ENCODE data around the gene PMEL.

PMEL gene

DNA sequence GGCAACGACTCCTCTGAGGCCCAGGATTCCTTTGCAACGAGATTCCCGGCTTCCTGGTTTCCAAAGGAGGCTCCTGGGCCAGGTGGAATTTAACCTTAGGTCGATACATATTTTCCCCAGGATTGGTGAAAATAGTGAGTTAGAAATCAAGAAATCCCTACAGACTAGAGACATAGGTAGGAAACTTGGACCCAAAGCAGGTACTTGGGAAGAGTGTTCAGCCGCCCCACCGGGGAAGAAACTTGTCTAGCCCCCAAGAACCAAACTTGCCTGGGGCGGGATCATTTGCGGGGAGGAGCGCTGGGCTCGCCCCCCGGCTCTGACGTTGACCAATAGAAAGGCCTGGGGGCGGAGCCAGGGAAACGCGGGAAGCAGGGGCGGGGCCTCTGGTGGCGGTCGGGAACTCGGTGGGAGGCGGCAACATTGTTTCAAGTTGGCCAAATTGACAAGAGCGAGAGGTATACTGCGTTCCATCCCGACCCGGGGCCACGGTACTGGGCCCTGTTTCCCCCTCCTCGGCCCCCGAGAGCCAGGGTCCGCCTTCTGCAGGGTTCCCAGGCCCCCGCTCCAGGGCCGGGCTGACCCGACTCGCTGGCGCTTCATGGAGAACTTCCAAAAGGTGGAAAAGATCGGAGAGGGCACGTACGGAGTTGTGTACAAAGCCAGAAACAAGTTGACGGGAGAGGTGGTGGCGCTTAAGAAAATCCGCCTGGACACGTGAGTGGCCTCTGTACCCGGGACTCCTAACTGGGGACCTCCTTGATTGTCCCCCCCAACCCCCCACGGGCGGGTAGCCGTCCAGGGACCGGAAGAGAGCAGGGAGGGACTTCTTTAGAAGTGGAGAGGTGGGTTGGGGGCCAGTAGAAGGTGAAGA is 803 bp upstream of the PMEL start, which contains the start of gene CDK2:
Gene CDK2, plus strand, starts transcription at position 423 of the 874 bp plus-strand sequence. Its CDS starts 179 bp downstream, at position 602.
- Histone ChIP-seq H4K12ac (ENCODE audit: low read depth, low read length) (peak within 1 kb of the TSS; percentile 47), H2BK120ac (ENCODE audit: insufficient read depth, low read length, poor library complexity) (peak within 1 kb of the TSS; percentile 76), H2BK5ac (ENCODE audit: low read depth, low read length, poor library complexity) (peak within 1 kb of the TSS; percentile 90), H3K9ac (ENCODE audit: low read length) (peak within 1 kb of the TSS; percentile 87), H3K36me3 (ENCODE audit: control insufficient read depth in 1 of 2, insufficient read depth in 2 of 2, low read length in 2 of 2) (peaks cover 17 to 23% of the 10 kb centered on the region in 2 experiments), H2AK5ac (ENCODE audit: low read length) (peak within 1 kb of the TSS; percentile 73), H3K27me3 (ENCODE audit: insufficient read depth, low read length) (no peaks in the 10 kb centered on the region), H3K9me3 (ENCODE audit: insufficient read depth, low read depth, low read length) (no peaks in the 10 kb centered on the region), H3K4ac (ENCODE audit: low read depth, low read length) (peak within 1 kb of the TSS; percentile 93), H3K4me3 (ENCODE audit: low read depth, low read length) (peak within 1 kb of the TSS; percentile 89), H3K14ac (ENCODE audit: low read length) (peak within 1 kb of the TSS; percentile 82), H4K91ac (ENCODE audit: low read depth, low read length) (peak within 1 kb of the TSS; percentile 92), H3K23ac (ENCODE audit: low read length) (no peak within 1 kb of the TSS), H3K79me1 (ENCODE audit: low read length) (peaks cover 17% of the 10 kb centered on the region), H3K27ac (ENCODE audit: low read depth, low read length) (peak within 1 kb of the TSS; percentile 88), H2BK12ac (ENCODE audit: low read length) (peak within 1 kb of the TSS; percentile 43), H3K4me2 (ENCODE audit: low read length) (peak within 1 kb of the TSS; percentile 89), H3K18ac (ENCODE audit: low read length) (peak within 1 kb of the TSS; percentile 83), H2AFZ (ENCODE audit: insufficient read depth, low read length, poor library complexity) (peak within 1 kb of the TSS; percentile 82), H4K8ac (ENCODE audit: low read depth, low read length) (peak within 1 kb of the TSS; percentile 76), H3K79me2 (ENCODE audit: control insufficient read depth, insufficient read depth, low read length, poor library complexity) (peaks cover 18% of the 10 kb centered on the region), H3K4me1 (ENCODE audit: control insufficient read depth in 1 of 2, insufficient read depth in 2 of 2, low read length in 2 of 2) (peaks cover 20 to 27% of the 10 kb centered on the region in 2 experiments)
- WGBS (ENCODE audit: extremely low coverage, insufficient coverage, insufficient read length) = no CpG with 5 or more reads among the region's 45 CpGs
- DNase-seq = peak; percentile 84 to 94

DNA sequence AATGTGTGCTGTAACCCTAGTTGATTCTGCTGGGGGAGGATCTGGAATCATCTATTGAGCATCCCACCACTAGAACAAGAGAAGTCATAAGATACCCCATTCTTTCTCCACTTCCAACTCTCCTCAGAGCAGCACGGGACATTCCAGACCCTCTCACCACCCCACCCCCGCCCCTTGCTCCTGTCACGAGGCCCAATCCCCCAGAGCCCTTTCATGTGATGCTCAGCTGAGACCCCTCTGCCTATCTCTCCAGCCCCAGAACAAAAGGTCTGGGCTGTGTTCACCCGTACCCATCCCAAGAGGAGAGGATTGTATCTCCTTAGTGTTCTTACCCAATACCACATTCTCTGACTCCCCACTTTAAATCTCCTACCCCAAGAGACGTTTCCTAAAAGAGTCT is 602 bp downstream of the PMEL start:
- H3K4ac ChIP-seq (ENCODE audit: low read depth, low read length) = no peak overlapping the region
- WGBS (ENCODE audit: extremely low coverage, insufficient coverage, insufficient read length) = no CpG with 5 or more reads among the region's 5 CpGs
- no peak overlapping the region for H3K27ac ChIP-seq (ENCODE audit: low read depth, low read length)
- H3K18ac ChIP-seq (ENCODE audit: low read length) = no peak overlapping the region
- H2AK5ac ChIP-seq (ENCODE audit: low read length) = peak overlapping the region; percentile 22
- no peak overlapping the region for H2BK120ac ChIP-seq (ENCODE audit: insufficient read depth, low read length, poor library complexity)
- peaks cover 17% of the 10 kb centered on the region for H3K79me1 ChIP-seq (ENCODE audit: low read length)
- no peak overlapping the region for H2AFZ ChIP-seq (ENCODE audit: insufficient read depth, low read length, poor library complexity)
- H3K36me3 ChIP-seq (ENCODE audit: control insufficient read depth in 1 of 2, insufficient read depth in 2 of 2, low read length in 2 of 2) = peaks cover 5 to 10% of the 10 kb centered on the region in 2 experiments
- H3K4me2 ChIP-seq (ENCODE audit: low read length) = no peak overlapping the region
- peaks cover 9 to 18% of the 10 kb centered on the region in 2 experiments for H3K4me1 ChIP-seq (ENCODE audit: control insufficient read depth in 1 of 2, insufficient read depth in 2 of 2, low read length in 2 of 2)
- H3K79me2 ChIP-seq (ENCODE audit: control insufficient read depth, insufficient read depth, low read length, poor library complexity) = peaks cover 18% of the 10 kb centered on the region
- no peak overlapping the region for H4K12ac ChIP-seq (ENCODE audit: low read depth, low read length)
- no peaks in the 10 kb centered on the region for H3K27me3 ChIP-seq (ENCODE audit: insufficient read depth, low read length)
- peak overlapping the region; percentile 66 for H4K91ac ChIP-seq (ENCODE audit: low read depth, low read length)
- H3K14ac ChIP-seq (ENCODE audit: low read length) = no peak overlapping the region
- H2BK5ac ChIP-seq (ENCODE audit: low read depth, low read length, poor library complexity) = no peak overlapping the region
- no peak overlapping the region for H3K9ac ChIP-seq (ENCODE audit: low read length)
- DNase-seq = no peak
- peak overlapping the region; percentile 43 for H2BK12ac ChIP-seq (ENCODE audit: low read length)
- no peaks in the 10 kb centered on the region for H3K9me3 ChIP-seq (ENCODE audit: insufficient read depth, low read depth, low read length)
- no peak overlapping the region for H3K4me3 ChIP-seq (ENCODE audit: low read depth, low read length)
- H4K8ac ChIP-seq (ENCODE audit: low read depth, low read length) = no peak overlapping the region
- H3K23ac ChIP-seq (ENCODE audit: low read length) = no peak overlapping the region

DNA sequence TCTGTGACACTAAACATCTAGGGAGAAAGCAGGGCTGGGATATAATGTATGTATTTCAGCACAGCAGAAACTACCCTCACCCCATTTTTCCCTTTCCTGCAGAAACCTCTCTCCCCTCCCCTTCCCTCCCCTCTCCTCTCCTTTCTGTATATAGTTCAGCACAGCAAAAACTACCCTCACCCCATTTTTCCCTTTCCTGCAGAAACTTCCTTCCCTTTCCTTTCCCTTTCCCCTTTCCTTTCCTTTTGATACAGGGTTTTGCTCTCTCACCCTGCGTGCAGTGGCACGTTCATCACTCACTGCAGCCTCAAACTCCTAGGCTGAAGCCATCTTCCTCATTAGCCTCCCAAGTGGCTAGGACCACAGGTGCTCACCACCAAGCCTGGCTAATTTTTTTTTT is 2.1 kb downstream of the PMEL start:
- no CpG with 5 or more reads among the region's 2 CpGs for WGBS (ENCODE audit: extremely low coverage, insufficient coverage, insufficient read length)

DNA sequence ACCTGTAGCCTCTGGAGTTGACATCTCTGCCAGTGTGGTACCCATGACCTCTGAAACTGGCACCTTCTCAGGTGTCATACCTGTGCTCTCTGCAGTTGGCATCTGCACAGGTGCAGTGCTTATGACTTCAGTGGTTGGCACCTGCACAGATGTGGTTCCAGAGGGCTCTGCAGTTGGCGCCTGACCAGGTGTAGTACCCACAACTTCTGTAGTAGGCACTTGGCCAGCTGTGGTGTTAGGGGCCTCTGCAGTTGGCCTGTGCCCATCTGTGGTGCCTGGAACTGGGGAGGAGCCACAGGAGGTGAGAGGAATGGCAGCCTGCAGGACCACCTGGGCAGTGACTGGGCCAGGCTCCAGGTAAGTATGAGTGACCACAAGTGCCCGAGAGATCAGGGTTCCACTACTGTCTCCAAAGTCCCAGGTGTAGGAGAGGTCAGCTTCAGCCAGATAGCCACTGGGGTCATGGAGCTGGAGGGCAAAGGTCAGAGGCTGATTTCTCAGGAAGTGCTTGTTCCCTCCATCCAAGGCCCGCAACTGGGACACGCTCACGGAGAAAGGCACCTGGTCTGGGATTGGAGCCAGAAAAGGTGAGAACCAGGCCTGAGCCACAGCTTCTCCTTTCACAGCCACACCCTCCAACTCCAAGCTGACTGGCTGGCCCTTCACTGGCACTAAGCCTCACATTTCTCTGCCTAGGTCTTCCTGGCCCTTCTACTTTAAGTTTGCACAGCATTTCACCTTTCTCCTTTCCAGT is 8.6 kb downstream of the PMEL start:
- peak overlapping the region; percentile 57 for H3K27ac ChIP-seq (ENCODE audit: low read depth, low read length)

More for the DNA sequence above, 2.1 kb downstream of the PMEL start:
- Histone ChIP-seq H3K27ac (ENCODE audit: low read depth, low read length) (no peak overlapping the region), H3K18ac (ENCODE audit: low read length) (no peak overlapping the region), H2BK12ac (ENCODE audit: low read length) (no peak overlapping the region), H3K4me3 (ENCODE audit: low read depth, low read length) (no peak overlapping the region), H2AFZ (ENCODE audit: insufficient read depth, low read length, poor library complexity) (no peak overlapping the region), H4K8ac (ENCODE audit: low read depth, low read length) (no peak overlapping the region), H2BK120ac (ENCODE audit: insufficient read depth, low read length, poor library complexity) (no peak overlapping the region), H3K79me1 (ENCODE audit: low read length) (peaks cover 17% of the 10 kb centered on the region), H3K36me3 (ENCODE audit: control insufficient read depth in 1 of 2, insufficient read depth in 2 of 2, low read length in 2 of 2) (peaks cover 2 to 3% of the 10 kb centered on the region in 2 experiments), H3K9ac (ENCODE audit: low read length) (no peak overlapping the region), H2BK5ac (ENCODE audit: low read depth, low read length, poor library complexity) (no peak overlapping the region), H3K23ac (ENCODE audit: low read length) (no peak overlapping the region), H3K27me3 (ENCODE audit: insufficient read depth, low read length) (no peaks in the 10 kb centered on the region), H2AK5ac (ENCODE audit: low read length) (peak overlapping the region; percentile 80), H3K14ac (ENCODE audit: low read length) (no peak overlapping the region), H4K91ac (ENCODE audit: low read depth, low read length) (no peak overlapping the region), H3K4me1 (ENCODE audit: control insufficient read depth in 1 of 2, insufficient read depth in 2 of 2, low read length in 2 of 2) (peaks cover 9 to 20% of the 10 kb centered on the region in 2 experiments), H3K79me2 (ENCODE audit: control insufficient read depth, insufficient read depth, low read length, poor library complexity) (peaks cover 16% of the 10 kb centered on the region), H3K4me2 (ENCODE audit: low read length) (no peak overlapping the region), H3K9me3 (ENCODE audit: insufficient read depth, low read depth, low read length) (no peaks in the 10 kb centered on the region), H4K12ac (ENCODE audit: low read depth, low read length) (no peak overlapping the region), H3K4ac (ENCODE audit: low read depth, low read length) (no peak overlapping the region)
- DNase-seq = no peak

More for the DNA sequence above, 8.6 kb downstream of the PMEL start:
- Histone ChIP-seq H3K4me3 (ENCODE audit: low read depth, low read length) (no peak overlapping the region), H4K12ac (ENCODE audit: low read depth, low read length) (no peak overlapping the region), H3K4me1 (ENCODE audit: control insufficient read depth in 1 of 2, insufficient read depth in 2 of 2, low read length in 2 of 2) (peaks cover 28 to 29% of the 10 kb centered on the region in 2 experiments), H3K9ac (ENCODE audit: low read length) (no peak overlapping the region), H4K8ac (ENCODE audit: low read depth, low read length) (peak overlapping the region; percentile 41), H4K91ac (ENCODE audit: low read depth, low read length) (peak overlapping the region; percentile 78), H3K4me2 (ENCODE audit: low read length) (no peak overlapping the region), H3K27me3 (ENCODE audit: insufficient read depth, low read length) (no peaks in the 10 kb centered on the region), H3K18ac (ENCODE audit: low read length) (peak overlapping the region; percentile 38), H3K79me1 (ENCODE audit: low read length) (peaks cover 23% of the 10 kb centered on the region), H3K79me2 (ENCODE audit: control insufficient read depth, insufficient read depth, low read length, poor library complexity) (peaks cover 3% of the 10 kb centered on the region), H3K36me3 (ENCODE audit: control insufficient read depth in 1 of 2, insufficient read depth in 2 of 2, low read length in 2 of 2) (peaks cover 11 to 17% of the 10 kb centered on the region in 2 experiments), H2BK5ac (ENCODE audit: low read depth, low read length, poor library complexity) (peak overlapping the region; percentile 54), H3K9me3 (ENCODE audit: insufficient read depth, low read depth, low read length) (no peaks in the 10 kb centered on the region), H3K23ac (ENCODE audit: low read length) (no peak overlapping the region), H3K14ac (ENCODE audit: low read length) (peak overlapping the region; percentile 57), H2BK120ac (ENCODE audit: insufficient read depth, low read length, poor library complexity) (peak overlapping the region; percentile 55), H2AK5ac (ENCODE audit: low read length) (peak overlapping the region; percentile 95), H3K4ac (ENCODE audit: low read depth, low read length) (peak overlapping the region; percentile 35), H2AFZ (ENCODE audit: insufficient read depth, low read length, poor library complexity) (no peak overlapping the region), H2BK12ac (ENCODE audit: low read length) (peak overlapping the region; percentile 78)
- WGBS (ENCODE audit: extremely low coverage, insufficient coverage, insufficient read length) = no CpG with 5 or more reads among the region's 5 CpGs
- DNase-seq = no peak

All from trophoblast cell (in vitro differentiated cells and primary cell).